ENCODE measurements around the gene MOV10L1. TPM values are rescaled to one million over a fixed set of nuclear protein-coding genes. Genes with fewer than 3 reads are reported as not detected.

The MOV10L1 gene
- total RNA-seq, 1 donor from 2014 or later: 1.1 TPM

DNA sequence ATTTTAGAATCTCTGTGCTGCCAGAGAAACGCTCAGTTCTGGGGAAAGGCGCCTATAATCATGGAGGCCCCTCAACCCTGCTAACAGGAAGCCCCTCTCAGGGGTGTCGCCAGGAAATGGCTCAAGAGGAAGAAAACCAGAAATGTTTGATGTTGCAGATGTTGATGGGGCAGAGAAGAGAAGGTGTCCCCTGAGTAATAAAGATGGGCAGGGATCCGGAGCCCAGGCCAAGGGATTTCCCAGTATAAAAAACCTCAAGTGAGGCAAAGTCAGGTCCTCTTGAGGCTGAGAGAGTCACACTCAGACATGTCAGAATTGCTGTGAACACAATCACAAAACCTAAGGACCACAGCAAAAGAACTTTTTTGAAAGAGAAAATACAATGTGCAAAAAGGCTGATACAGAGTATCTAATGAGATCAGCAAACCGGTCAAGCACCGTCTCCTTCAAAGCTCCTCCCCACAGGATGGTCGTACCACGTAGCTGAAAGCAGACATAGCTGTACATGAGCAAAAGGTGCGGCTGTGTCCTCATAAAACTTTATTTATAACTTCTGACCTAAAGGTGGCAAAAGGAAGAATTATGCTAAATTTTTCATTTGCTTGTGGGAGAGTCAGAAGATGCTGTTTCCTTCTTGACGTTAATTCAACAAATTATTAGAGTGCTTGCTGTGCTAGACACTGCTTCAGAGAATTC, 12.2 kb downstream of the MOV10L1 start:
- H3K9me3 Mint-ChIP-seq (ENCODE audit: low read depth): no peaks in the 10 kb centered on the region
- H3K4me3 Mint-ChIP-seq (ENCODE audit: unreplicated experiment): no peak overlapping the region
- TF ChIP-seq, protein P1, sequence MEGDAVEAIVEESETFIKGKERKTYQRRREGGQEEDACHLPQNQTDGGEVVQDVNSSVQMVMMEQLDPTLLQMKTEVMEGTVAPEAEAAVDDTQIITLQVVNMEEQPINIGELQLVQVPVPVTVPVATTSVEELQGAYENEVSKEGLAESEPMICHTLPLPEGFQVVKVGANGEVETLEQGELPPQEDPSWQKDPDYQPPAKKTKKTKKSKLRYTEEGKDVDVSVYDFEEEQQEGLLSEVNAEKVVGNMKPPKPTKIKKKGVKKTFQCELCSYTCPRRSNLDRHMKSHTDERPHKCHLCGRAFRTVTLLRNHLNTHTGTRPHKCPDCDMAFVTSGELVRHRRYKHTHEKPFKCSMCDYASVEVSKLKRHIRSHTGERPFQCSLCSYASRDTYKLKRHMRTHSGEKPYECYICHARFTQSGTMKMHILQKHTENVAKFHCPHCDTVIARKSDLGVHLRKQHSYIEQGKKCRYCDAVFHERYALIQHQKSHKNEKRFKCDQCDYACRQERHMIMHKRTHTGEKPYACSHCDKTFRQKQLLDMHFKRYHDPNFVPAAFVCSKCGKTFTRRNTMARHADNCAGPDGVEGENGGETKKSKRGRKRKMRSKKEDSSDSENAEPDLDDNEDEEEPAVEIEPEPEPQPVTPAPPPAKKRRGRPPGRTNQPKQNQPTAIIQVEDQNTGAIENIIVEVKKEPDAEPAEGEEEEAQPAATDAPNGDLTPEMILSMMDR (IDR thresholded peaks at IDR 0.05): no peak
- no peak for DNase-seq (ENCODE audit: low spot score)
- peaks cover 5% of the 10 kb centered on the region for H3K27me3 Mint-ChIP-seq (ENCODE audit: low read depth)
- H3K27ac Mint-ChIP-seq (ENCODE audit: unreplicated experiment): no peak overlapping the region
- no peaks in the 10 kb centered on the region for H3K36me3 Mint-ChIP-seq (ENCODE audit: low read depth)
- peaks cover 11% of the 10 kb centered on the region for H3K4me1 Mint-ChIP-seq (ENCODE audit: low read depth)

DNA sequence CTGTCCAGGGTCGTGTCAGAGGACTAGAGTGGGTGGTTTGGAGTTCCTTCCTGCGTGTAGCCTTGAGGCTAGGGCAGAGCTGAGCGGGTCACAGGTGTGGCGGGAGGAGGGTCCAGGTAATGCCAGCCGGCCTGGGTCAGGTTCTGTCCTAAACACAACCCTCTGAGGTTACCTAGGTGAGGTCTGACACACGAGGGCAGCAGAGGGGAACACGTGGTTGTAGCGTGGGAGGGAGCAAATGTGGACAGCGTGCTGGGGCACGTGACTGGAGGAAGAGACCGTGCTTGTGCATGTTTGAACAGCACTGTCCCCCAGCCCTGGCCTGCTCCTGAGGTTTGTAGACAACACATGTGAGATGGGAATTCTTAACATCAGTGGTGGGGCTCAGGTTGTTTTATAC, 13.1 kb downstream of the MOV10L1 start:
- no peak for DNase-seq (ENCODE audit: low spot score)
- H3K4me1 Mint-ChIP-seq (ENCODE audit: low read depth): peaks cover 11% of the 10 kb centered on the region
- TF ChIP-seq, protein P1 (IDR thresholded peaks at IDR 0.05): no peak
- H3K4me3 Mint-ChIP-seq (ENCODE audit: unreplicated experiment): no peak overlapping the region
- no peaks in the 10 kb centered on the region for H3K9me3 Mint-ChIP-seq (ENCODE audit: low read depth)
- peaks cover 5% of the 10 kb centered on the region for H3K27me3 Mint-ChIP-seq (ENCODE audit: low read depth)
- H3K27ac Mint-ChIP-seq (ENCODE audit: unreplicated experiment): no peak overlapping the region
- H3K36me3 Mint-ChIP-seq (ENCODE audit: low read depth): no peaks in the 10 kb centered on the region

DNA sequence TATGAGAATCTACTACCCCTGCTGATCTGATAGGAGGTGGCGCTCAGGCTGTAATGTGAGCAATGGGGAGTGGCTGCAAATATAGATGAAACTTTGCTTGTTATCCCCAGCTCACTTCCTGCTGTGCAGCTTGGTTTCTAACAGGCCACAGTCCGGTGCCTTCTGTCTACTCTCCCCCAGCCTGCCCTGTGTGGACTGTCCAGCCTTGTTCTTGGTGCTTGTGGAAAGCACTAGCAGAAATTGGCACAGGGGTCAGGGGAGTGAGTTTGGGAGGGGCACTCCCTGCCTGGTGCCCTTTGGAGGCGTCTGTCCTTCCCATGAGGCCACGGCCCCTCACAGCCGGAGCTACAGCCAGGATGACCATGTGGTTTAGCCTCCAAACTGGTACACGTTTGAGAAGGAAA, 14.3 kb downstream of the MOV10L1 start:
- Mint-ChIP-seq H3K9me3 (ENCODE audit: low read depth) (no peaks in the 10 kb centered on the region), H3K36me3 (ENCODE audit: low read depth) (no peaks in the 10 kb centered on the region), H3K27me3 (ENCODE audit: low read depth) (no peaks in the 10 kb centered on the region), H3K4me1 (ENCODE audit: low read depth) (peaks cover 11% of the 10 kb centered on the region), H3K4me3 (ENCODE audit: unreplicated experiment) (no peak overlapping the region), H3K27ac (ENCODE audit: unreplicated experiment) (no peak overlapping the region)
- peak; percentile 38 for DNase-seq (ENCODE audit: low spot score)
- TF ChIP-seq, protein P1 (IDR thresholded peaks at IDR 0.05): no peak

DNA sequence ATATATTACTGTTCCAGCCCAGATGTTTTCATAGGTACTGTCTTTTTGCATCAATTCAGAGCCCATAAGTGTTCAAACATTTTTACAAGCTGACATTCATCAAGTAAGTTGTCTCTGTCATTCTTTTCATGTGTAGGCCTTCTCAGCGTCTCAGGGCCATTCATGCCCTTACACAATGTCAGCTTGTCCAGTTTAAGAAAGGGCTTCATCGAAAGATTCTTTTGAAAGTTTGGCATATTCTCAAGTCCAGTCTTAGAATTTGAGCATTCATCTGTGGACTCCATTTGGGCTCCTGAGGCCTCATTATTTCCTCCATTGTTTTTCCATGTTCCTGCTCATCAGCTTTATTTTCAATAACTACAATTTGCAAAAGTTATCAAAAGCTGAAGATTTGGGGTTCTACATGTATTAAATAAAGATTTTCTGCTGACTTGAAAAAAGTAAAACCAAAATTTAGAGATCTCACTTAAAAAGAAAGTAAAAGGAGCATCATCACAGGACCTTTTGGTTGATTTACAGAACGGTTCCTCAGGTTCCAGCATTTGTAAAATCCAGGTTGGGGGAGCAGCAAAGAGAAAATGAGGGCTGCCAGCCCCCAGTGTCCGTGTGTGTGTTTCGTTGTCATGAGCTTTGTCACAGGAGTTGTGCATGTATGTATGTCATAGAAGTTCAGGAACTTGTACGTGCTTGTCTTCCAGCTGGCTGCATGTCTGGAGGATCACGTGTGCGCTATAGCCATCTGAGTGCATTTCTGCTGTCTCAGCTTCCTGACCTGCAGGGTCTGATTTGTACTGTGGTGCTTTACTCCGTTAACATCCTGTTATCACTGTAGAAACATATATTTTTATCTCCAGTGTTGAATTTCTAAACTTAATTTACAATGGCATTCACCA, 15.6 kb downstream of the MOV10L1 start:
- DNase-seq (ENCODE audit: low spot score): peak; percentile 15
- H3K27me3 Mint-ChIP-seq (ENCODE audit: low read depth): no peaks in the 10 kb centered on the region
- H3K4me1 Mint-ChIP-seq (ENCODE audit: low read depth): peaks cover 11% of the 10 kb centered on the region
- H3K27ac Mint-ChIP-seq (ENCODE audit: unreplicated experiment): peak overlapping the region; percentile 75
- H3K9me3 Mint-ChIP-seq (ENCODE audit: low read depth): no peaks in the 10 kb centered on the region
- H3K4me3 Mint-ChIP-seq (ENCODE audit: unreplicated experiment): no peak overlapping the region
- TF ChIP-seq, protein P1 (IDR thresholded peaks at IDR 0.05): no peak
- no peaks in the 10 kb centered on the region for H3K36me3 Mint-ChIP-seq (ENCODE audit: low read depth)

DNA sequence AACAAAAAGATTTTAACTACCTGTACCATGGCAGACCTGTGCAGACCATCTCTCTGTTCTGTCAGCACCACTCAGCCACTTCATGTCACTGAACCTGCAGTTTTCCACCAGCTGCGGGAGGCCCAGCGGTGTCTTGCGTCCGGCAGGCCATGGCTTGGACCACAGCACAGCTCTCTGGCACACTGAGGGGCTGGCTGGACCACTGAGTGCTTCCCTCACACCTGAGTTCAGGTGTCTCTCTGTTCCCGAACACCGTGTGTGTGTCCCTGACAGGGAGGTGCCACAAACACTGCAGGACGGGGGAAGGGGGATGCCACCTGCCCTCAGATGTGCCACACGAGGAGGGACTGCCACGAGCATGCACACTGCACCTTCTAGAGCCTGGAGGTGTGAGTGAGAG, 17.7 kb downstream of the MOV10L1 start:
- TF ChIP-seq, protein P1 (IDR thresholded peaks at IDR 0.05): no peak
- Mint-ChIP-seq H3K36me3 (ENCODE audit: low read depth) (no peaks in the 10 kb centered on the region), H3K4me1 (ENCODE audit: low read depth) (peaks cover 23% of the 10 kb centered on the region), H3K4me3 (ENCODE audit: unreplicated experiment) (no peak overlapping the region), H3K27me3 (ENCODE audit: low read depth) (no peaks in the 10 kb centered on the region), H3K27ac (ENCODE audit: unreplicated experiment) (no peak overlapping the region), H3K9me3 (ENCODE audit: low read depth) (no peaks in the 10 kb centered on the region)
- peak; percentile 72 for DNase-seq (ENCODE audit: low spot score)
